Hippocampal formation (tissue), 2 donors: ENCODE measurements around the gene ZMIZ1.

Source experiments
- DNase-seq, 2 donors: peaks; one replicate each; lab custom pipeline; 2025; lab: John Stamatoyannopoulos, UW

Gene ZMIZ1

GRCh38 chr10:79139124-79139835 is 70.5 kb downstream of the ZMIZ1 start:
- peak in 1 of 2 donors; percentile 15 for DNase-seq

GRCh38 chr10:79140085-79140793 is 71.5 kb downstream of the ZMIZ1 start:
- DNase-seq = no peak

- DNase-seq = no peak
These were observed 72.1 kb downstream of the ZMIZ1 start for GRCh38 chr10:79140855-79141254.

GRCh38 chr10:79142064-79142491 is 73.3 kb downstream of the ZMIZ1 start:
- no peak for DNase-seq

GRCh38 chr10:79142522-79143309 is 74.0 kb downstream of the ZMIZ1 start:
- no peak for DNase-seq

GRCh38 chr10:79143879-79144278 is 75.1 kb downstream of the ZMIZ1 start:
- no peak for DNase-seq

- DNase-seq = peak in 1 of 2 donors; percentile 17
These were observed 75.8 kb downstream of the ZMIZ1 start for GRCh38 chr10:79144351-79145173.

- no peak for DNase-seq
These were observed 76.4 kb downstream of the ZMIZ1 start for GRCh38 chr10:79145174-79145483.

- no peak for DNase-seq
These were observed 77.0 kb downstream of the ZMIZ1 start for GRCh38 chr10:79145517-79146470.

- DNase-seq = peak; percentile 28 to 78
These were observed 77.9 kb downstream of the ZMIZ1 start for GRCh38 chr10:79146611-79147130.

- no peak for DNase-seq
These were observed 78.5 kb downstream of the ZMIZ1 start for GRCh38 chr10:79147306-79147705.

GRCh38 chr10:79147796-79148451 is 79.2 kb downstream of the ZMIZ1 start:
- no peak for DNase-seq

GRCh38 chr10:79148452-79149344 is 79.9 kb downstream of the ZMIZ1 start:
- DNase-seq = peak; percentile 75 to 79

GRCh38 chr10:79149345-79149661 is 80.5 kb downstream of the ZMIZ1 start:
- no peak for DNase-seq

- no peak for DNase-seq
These were observed 81.1 kb downstream of the ZMIZ1 start for GRCh38 chr10:79149662-79150443.

- no peak for DNase-seq
These were observed 81.6 kb downstream of the ZMIZ1 start for GRCh38 chr10:79150444-79150754.

- DNase-seq = no peak
These were observed 83.7 kb downstream of the ZMIZ1 start for GRCh38 chr10:79152423-79152817.

- peak in 1 of 2 donors; percentile 59 for DNase-seq
These were observed 85.0 kb downstream of the ZMIZ1 start for GRCh38 chr10:79153745-79154144.
